Vagina (tissue), 2 donors: ENCODE data around the gene BICC1.

ENCODE experiments used
- POLR2A ChIP-seq, 2 donors: fragments of 450-650 bp; IDR thresholded peaks; one replicate each; pipeline ENCODE4 v1.6.1; 2017; ENCODE audit warnings: antibody characterized with exemption in 2 of 2, mild to moderate bottlenecking in 2 of 2, moderate library complexity in 2 of 2
- POLR2AphosphoS5 ChIP-seq, 2 donors: sonication (generic); formaldehyde crosslinking; IDR thresholded peaks; one replicate each; pipeline ENCODE4 v1.9.0; 2017; ENCODE audit warnings: antibody characterized with exemption in 2 of 2, mild to moderate bottlenecking in 2 of 2, low read depth in 1 of 2; ENCODE audit not compliant: insufficient read depth in 1 of 2
- TF ChIP-seq, protein P1 (sequence below), 3 experiments: fragments of 450-650 bp in 2 of 3; fragments of 200-600 bp in 1 of 3; sonication (generic) in 1 of 3; IDR thresholded peaks; one replicate each; pipeline ENCODE4 v1.5.1; 2017 to 2019; ENCODE audit warnings: antibody characterized with exemption in 3 of 3, mild to moderate bottlenecking in 2 of 3, moderate library complexity in 2 of 3

DNA sequence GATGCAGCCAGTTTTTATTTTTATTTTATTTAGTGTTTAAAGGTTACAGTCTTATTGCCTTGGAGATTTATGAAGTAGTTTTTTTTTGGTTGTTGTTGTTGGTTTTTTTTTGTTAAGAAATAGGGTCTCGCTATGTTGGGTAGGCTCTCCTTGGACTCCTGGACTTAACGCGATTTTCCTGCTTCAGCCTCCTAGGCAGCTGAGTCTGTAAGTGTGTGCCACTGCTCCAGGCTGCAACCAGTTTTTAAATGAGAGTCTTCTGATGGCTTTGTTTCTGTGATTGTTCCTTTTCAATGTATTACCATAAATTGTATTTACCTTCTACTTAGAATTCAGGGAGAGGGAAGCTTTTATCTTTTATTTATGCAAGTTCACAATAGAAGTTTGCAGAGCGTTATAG is 62.8 kb downstream of the BICC1 start:
- TF ChIP-seq, protein P1, sequence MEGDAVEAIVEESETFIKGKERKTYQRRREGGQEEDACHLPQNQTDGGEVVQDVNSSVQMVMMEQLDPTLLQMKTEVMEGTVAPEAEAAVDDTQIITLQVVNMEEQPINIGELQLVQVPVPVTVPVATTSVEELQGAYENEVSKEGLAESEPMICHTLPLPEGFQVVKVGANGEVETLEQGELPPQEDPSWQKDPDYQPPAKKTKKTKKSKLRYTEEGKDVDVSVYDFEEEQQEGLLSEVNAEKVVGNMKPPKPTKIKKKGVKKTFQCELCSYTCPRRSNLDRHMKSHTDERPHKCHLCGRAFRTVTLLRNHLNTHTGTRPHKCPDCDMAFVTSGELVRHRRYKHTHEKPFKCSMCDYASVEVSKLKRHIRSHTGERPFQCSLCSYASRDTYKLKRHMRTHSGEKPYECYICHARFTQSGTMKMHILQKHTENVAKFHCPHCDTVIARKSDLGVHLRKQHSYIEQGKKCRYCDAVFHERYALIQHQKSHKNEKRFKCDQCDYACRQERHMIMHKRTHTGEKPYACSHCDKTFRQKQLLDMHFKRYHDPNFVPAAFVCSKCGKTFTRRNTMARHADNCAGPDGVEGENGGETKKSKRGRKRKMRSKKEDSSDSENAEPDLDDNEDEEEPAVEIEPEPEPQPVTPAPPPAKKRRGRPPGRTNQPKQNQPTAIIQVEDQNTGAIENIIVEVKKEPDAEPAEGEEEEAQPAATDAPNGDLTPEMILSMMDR (IDR thresholded peaks at IDR 0.05) = no peak
- no peak for TF ChIP-seq POLR2A (IDR thresholded peaks at IDR 0.05)
- no peak for TF ChIP-seq POLR2AphosphoS5 (IDR thresholded peaks at IDR 0.05; ENCODE audit: insufficient read depth in 1 of 2, low read depth in 1 of 2)
